ENCODE results near the gene UBQLN3.

UBQLN3 gene

DNA sequence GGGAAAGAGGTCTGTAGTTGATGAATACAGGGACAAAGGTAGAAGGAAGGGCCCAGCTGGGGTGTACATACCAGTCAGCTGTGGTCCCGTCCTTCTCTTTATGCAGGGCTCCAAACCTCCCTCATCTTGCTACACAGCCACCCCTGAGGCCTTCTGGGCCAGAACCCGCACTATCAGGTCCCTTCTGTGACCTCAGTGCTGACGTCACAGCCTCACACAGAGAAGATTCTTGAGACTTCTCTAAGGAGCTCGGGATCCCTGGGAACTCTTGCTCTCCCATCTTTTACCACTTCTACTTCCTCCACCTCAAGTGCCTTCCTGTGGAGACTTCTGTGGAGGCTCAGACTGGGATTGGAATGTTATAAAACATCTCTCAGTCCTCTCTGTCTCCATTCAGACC, at the start of gene UBQLN3:
UBQLN3 (minus strand) TSS at position 155 of the 400 bp plus-strand sequence. CDS start 399 bp downstream, outside the sequence.
- Histone ChIP-seq H3K4me1 (ENCODE audit: control insufficient read depth in 2 of 2, insufficient read depth in 2 of 2, low read length in 2 of 2) (no peaks in the 10 kb centered on the region), H3K9ac (ENCODE audit: low read depth in 1 of 2, low read length in 2 of 2) (no peak within 1 kb of the TSS), H3K36me3 (ENCODE audit: control insufficient read depth in 2 of 2, insufficient read depth in 2 of 2, low read length in 2 of 2) (no peaks in the 10 kb centered on the region), H3K9me3 (ENCODE audit: control insufficient read depth in 2 of 2, low read length in 2 of 2) (no peaks in the 10 kb centered on the region), H3K27me3 (ENCODE audit: control insufficient read depth in 2 of 2, insufficient read depth in 2 of 2, low read length in 2 of 2) (no peaks in the 10 kb centered on the region), H3K27ac (ENCODE audit: low read depth in 2 of 2, low read length in 2 of 2) (no peak within 1 kb of the TSS), H3K4me3 (ENCODE audit: low read length in 2 of 2) (no peak within 1 kb of the TSS)

GRCh38 chr11:5557751-5558150, 48.0 kb upstream of the UBQLN3 start:
- Histone ChIP-seq H3K4me3 (ENCODE audit: low read length in 2 of 2) (no peak overlapping the region), H3K9ac (ENCODE audit: low read depth in 1 of 2, low read length in 2 of 2) (no peak overlapping the region), H3K27ac (ENCODE audit: low read depth in 2 of 2, low read length in 2 of 2) (no peak overlapping the region), H3K4me1 (ENCODE audit: control insufficient read depth in 2 of 2, insufficient read depth in 2 of 2, low read length in 2 of 2) (no peaks in the 10 kb centered on the region), H3K9me3 (ENCODE audit: control insufficient read depth in 2 of 2, low read length in 2 of 2) (no peaks in the 10 kb centered on the region), H3K36me3 (ENCODE audit: control insufficient read depth in 2 of 2, insufficient read depth in 2 of 2, low read length in 2 of 2) (no peaks in the 10 kb centered on the region), H3K27me3 (ENCODE audit: control insufficient read depth in 2 of 2, insufficient read depth in 2 of 2, low read length in 2 of 2) (no peaks in the 10 kb centered on the region)

DNA sequence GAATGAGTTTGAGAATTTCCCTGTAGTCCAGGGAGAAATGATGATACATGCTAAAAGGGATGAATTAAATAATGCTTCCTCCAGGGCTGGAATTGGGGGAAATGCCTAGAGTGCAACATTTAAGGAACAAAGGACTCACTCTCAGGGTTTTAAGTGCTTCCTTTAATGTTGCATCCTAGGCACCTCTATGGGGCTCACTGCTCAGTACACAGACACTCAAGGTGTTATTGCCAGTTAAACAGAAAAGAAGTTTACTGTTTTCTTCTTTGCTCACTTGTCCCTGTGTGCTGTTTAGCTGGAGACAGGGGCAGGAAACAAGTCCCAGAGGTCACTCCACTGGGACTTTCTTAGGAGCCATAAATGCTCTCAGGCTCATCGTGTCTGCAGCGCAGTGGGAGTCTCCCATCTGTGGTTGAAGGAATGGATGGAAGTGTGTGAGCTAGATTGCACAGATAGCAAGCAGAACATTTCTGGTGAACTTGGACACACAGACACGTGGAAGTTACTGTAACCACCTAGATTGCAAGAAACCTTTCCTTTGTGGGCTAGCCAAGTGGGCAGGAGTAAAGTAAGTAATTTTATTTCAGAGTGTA, 46.9 kb upstream of the UBQLN3 start:
- Histone ChIP-seq H3K9me3 (ENCODE audit: control insufficient read depth in 2 of 2, low read length in 2 of 2) (no peaks in the 10 kb centered on the region), H3K9ac (ENCODE audit: low read depth in 1 of 2, low read length in 2 of 2) (no peak overlapping the region), H3K27me3 (ENCODE audit: control insufficient read depth in 2 of 2, insufficient read depth in 2 of 2, low read length in 2 of 2) (no peaks in the 10 kb centered on the region), H3K4me1 (ENCODE audit: control insufficient read depth in 2 of 2, insufficient read depth in 2 of 2, low read length in 2 of 2) (no peaks in the 10 kb centered on the region), H3K27ac (ENCODE audit: low read depth in 2 of 2, low read length in 2 of 2) (no peak overlapping the region), H3K4me3 (ENCODE audit: low read length in 2 of 2) (no peak overlapping the region), H3K36me3 (ENCODE audit: control insufficient read depth in 2 of 2, insufficient read depth in 2 of 2, low read length in 2 of 2) (no peaks in the 10 kb centered on the region)

GRCh38 chr11:5553343-5553742, 43.6 kb upstream of the UBQLN3 start:
- no peaks in the 10 kb centered on the region for H3K36me3 ChIP-seq (ENCODE audit: control insufficient read depth in 2 of 2, insufficient read depth in 2 of 2, low read length in 2 of 2)
- no peaks in the 10 kb centered on the region for H3K27me3 ChIP-seq (ENCODE audit: control insufficient read depth in 2 of 2, insufficient read depth in 2 of 2, low read length in 2 of 2)
- H3K9me3 ChIP-seq (ENCODE audit: control insufficient read depth in 2 of 2, low read length in 2 of 2): no peaks in the 10 kb centered on the region
- H3K4me1 ChIP-seq (ENCODE audit: control insufficient read depth in 2 of 2, insufficient read depth in 2 of 2, low read length in 2 of 2): no peaks in the 10 kb centered on the region
- H3K27ac ChIP-seq (ENCODE audit: low read depth in 2 of 2, low read length in 2 of 2): no peak overlapping the region
- H3K4me3 ChIP-seq (ENCODE audit: low read length in 2 of 2): no peak overlapping the region
- H3K9ac ChIP-seq (ENCODE audit: low read depth in 1 of 2, low read length in 2 of 2): no peak overlapping the region

GRCh38 chr11:5550440-5551095, 40.8 kb upstream of the UBQLN3 start:
- H3K36me3 ChIP-seq (ENCODE audit: control insufficient read depth in 2 of 2, insufficient read depth in 2 of 2, low read length in 2 of 2): no peaks in the 10 kb centered on the region
- no peaks in the 10 kb centered on the region for H3K4me1 ChIP-seq (ENCODE audit: control insufficient read depth in 2 of 2, insufficient read depth in 2 of 2, low read length in 2 of 2)
- H3K27me3 ChIP-seq (ENCODE audit: control insufficient read depth in 2 of 2, insufficient read depth in 2 of 2, low read length in 2 of 2): no peaks in the 10 kb centered on the region
- H3K27ac ChIP-seq (ENCODE audit: low read depth in 2 of 2, low read length in 2 of 2): no peak overlapping the region
- H3K9me3 ChIP-seq (ENCODE audit: control insufficient read depth in 2 of 2, low read length in 2 of 2): no peaks in the 10 kb centered on the region
- H3K9ac ChIP-seq (ENCODE audit: low read depth in 1 of 2, low read length in 2 of 2): no peak overlapping the region
- H3K4me3 ChIP-seq (ENCODE audit: low read length in 2 of 2): no peak overlapping the region

GRCh38 chr11:5548440-5548839, 38.7 kb upstream of the UBQLN3 start, which contains the start of gene OR52H1:
OR52H1 (minus strand) TSS chr11:5548540; CDS start chr11:5545505, 3,035 bp downstream.
- no peak within 1 kb of the TSS for H3K27ac ChIP-seq (ENCODE audit: low read depth in 2 of 2, low read length in 2 of 2)
- H3K9ac ChIP-seq (ENCODE audit: low read depth in 1 of 2, low read length in 2 of 2): no peak within 1 kb of the TSS
- H3K4me3 ChIP-seq (ENCODE audit: low read length in 2 of 2): no peak within 1 kb of the TSS
- H3K9me3 ChIP-seq (ENCODE audit: control insufficient read depth in 2 of 2, low read length in 2 of 2): no peaks in the 10 kb centered on the region
- H3K27me3 ChIP-seq (ENCODE audit: control insufficient read depth in 2 of 2, insufficient read depth in 2 of 2, low read length in 2 of 2): no peaks in the 10 kb centered on the region
- H3K4me1 ChIP-seq (ENCODE audit: control insufficient read depth in 2 of 2, insufficient read depth in 2 of 2, low read length in 2 of 2): no peaks in the 10 kb centered on the region
- H3K36me3 ChIP-seq (ENCODE audit: control insufficient read depth in 2 of 2, insufficient read depth in 2 of 2, low read length in 2 of 2): no peaks in the 10 kb centered on the region

- H3K27me3 ChIP-seq (ENCODE audit: control insufficient read depth in 2 of 2, insufficient read depth in 2 of 2, low read length in 2 of 2): no peaks in the 10 kb centered on the region
- H3K4me3 ChIP-seq (ENCODE audit: low read length in 2 of 2): no peak overlapping the region
- no peaks in the 10 kb centered on the region for H3K9me3 ChIP-seq (ENCODE audit: control insufficient read depth in 2 of 2, low read length in 2 of 2)
- no peak overlapping the region for H3K27ac ChIP-seq (ENCODE audit: low read depth in 2 of 2, low read length in 2 of 2)
- H3K36me3 ChIP-seq (ENCODE audit: control insufficient read depth in 2 of 2, insufficient read depth in 2 of 2, low read length in 2 of 2): no peaks in the 10 kb centered on the region
- no peaks in the 10 kb centered on the region for H3K4me1 ChIP-seq (ENCODE audit: control insufficient read depth in 2 of 2, insufficient read depth in 2 of 2, low read length in 2 of 2)
- no peak overlapping the region for H3K9ac ChIP-seq (ENCODE audit: low read depth in 1 of 2, low read length in 2 of 2)
Observed at GRCh38 chr11:5547982-5548381, 38.2 kb upstream of the UBQLN3 start.

DNA sequence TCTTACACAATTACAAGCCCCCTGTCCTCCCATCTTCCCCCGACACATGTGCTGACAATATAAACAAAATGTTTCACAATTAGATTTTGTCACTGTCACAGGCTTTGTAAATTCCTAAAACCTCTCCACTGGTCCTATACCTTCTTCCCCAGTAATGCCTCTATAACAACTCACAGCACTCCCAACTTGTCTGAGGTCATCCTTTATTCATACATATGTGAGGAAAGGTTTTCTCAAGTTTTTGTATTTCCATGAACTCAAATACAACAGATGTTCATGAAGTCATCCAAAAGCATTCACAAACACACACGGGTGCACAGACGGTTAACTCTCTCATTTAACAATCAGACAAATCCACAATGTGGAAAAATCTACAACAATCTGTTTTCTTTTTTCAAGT, 36.7 kb upstream of the UBQLN3 start:
- H3K27ac ChIP-seq (ENCODE audit: low read depth in 2 of 2, low read length in 2 of 2): no peak overlapping the region
- H3K9ac ChIP-seq (ENCODE audit: low read depth in 1 of 2, low read length in 2 of 2): no peak overlapping the region
- H3K9me3 ChIP-seq (ENCODE audit: control insufficient read depth in 2 of 2, low read length in 2 of 2): no peaks in the 10 kb centered on the region

GRCh38 chr11:5541427-5541826, 31.7 kb upstream of the UBQLN3 start:
- Histone ChIP-seq H3K9ac (ENCODE audit: low read depth in 1 of 2, low read length in 2 of 2) (no peak overlapping the region), H3K4me1 (ENCODE audit: control insufficient read depth in 2 of 2, insufficient read depth in 2 of 2, low read length in 2 of 2) (no peaks in the 10 kb centered on the region), H3K27me3 (ENCODE audit: control insufficient read depth in 2 of 2, insufficient read depth in 2 of 2, low read length in 2 of 2) (no peaks in the 10 kb centered on the region), H3K4me3 (ENCODE audit: low read length in 2 of 2) (no peak overlapping the region), H3K36me3 (ENCODE audit: control insufficient read depth in 2 of 2, insufficient read depth in 2 of 2, low read length in 2 of 2) (no peaks in the 10 kb centered on the region), H3K9me3 (ENCODE audit: control insufficient read depth in 2 of 2, low read length in 2 of 2) (no peaks in the 10 kb centered on the region), H3K27ac (ENCODE audit: low read depth in 2 of 2, low read length in 2 of 2) (no peak overlapping the region)

More for the DNA sequence above, 36.7 kb upstream of the UBQLN3 start:
- Histone ChIP-seq H3K4me3 (ENCODE audit: low read length in 2 of 2) (no peak overlapping the region), H3K27me3 (ENCODE audit: control insufficient read depth in 2 of 2, insufficient read depth in 2 of 2, low read length in 2 of 2) (no peaks in the 10 kb centered on the region), H3K36me3 (ENCODE audit: control insufficient read depth in 2 of 2, insufficient read depth in 2 of 2, low read length in 2 of 2) (no peaks in the 10 kb centered on the region), H3K4me1 (ENCODE audit: control insufficient read depth in 2 of 2, insufficient read depth in 2 of 2, low read length in 2 of 2) (no peaks in the 10 kb centered on the region)

DNA sequence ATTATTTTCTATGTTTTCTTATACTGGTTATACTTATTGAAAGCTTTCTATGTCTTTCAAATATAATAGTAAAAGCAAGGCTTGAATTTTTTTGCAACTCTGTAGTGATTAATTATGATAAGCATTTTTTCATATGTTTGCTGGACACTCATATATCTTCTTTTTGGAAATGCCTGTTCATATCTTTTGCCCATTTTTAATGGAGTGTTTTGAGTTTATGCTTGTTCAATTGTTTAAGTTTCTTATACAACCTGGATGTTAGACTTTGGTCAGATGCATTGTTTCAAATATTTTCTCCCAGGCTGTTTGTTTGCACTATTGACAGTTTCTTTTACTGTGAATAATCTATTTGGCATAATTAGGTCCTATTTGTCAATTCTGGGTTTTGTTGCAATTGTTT, 26.7 kb upstream of the UBQLN3 start:
- no peaks in the 10 kb centered on the region for H3K36me3 ChIP-seq (ENCODE audit: control insufficient read depth in 2 of 2, insufficient read depth in 2 of 2, low read length in 2 of 2)
- no peaks in the 10 kb centered on the region for H3K4me1 ChIP-seq (ENCODE audit: control insufficient read depth in 2 of 2, insufficient read depth in 2 of 2, low read length in 2 of 2)
- H3K9me3 ChIP-seq (ENCODE audit: control insufficient read depth in 2 of 2, low read length in 2 of 2): no peaks in the 10 kb centered on the region
- no peak overlapping the region for H3K4me3 ChIP-seq (ENCODE audit: low read length in 2 of 2)
- H3K27ac ChIP-seq (ENCODE audit: low read depth in 2 of 2, low read length in 2 of 2): no peak overlapping the region
- H3K27me3 ChIP-seq (ENCODE audit: control insufficient read depth in 2 of 2, insufficient read depth in 2 of 2, low read length in 2 of 2): no peaks in the 10 kb centered on the region
- H3K9ac ChIP-seq (ENCODE audit: low read depth in 1 of 2, low read length in 2 of 2): no peak overlapping the region
